RKO (cell line): ENCODE measurements around the gene LRRC1.
"Not testable (repeated sequence)": the region's sequence is repeated elsewhere in the genome, so short reads cannot be mapped to it uniquely, and the experiment has no call there.

ENCODE experiments used
- DNase-seq: peaks from one replicate; pipeline ENCODE4 v3.0.0-alpha.2; 2016; ENCODE audit warnings: low spot score

The LRRC1 gene

GRCh38 chr6:53794720-53795339 is at the start of gene LRRC1:
Gene LRRC1, plus strand, starts transcription at chr6:53795005. Its CDS starts 252 bp downstream, at chr6:53795257.
- DNase-seq, result peak; percentile 87

GRCh38 chr6:53746442-53747103 is 48.2 kb upstream of the LRRC1 start:
- DNase-seq, result no peak

- no peak for DNase-seq
Measured at GRCh38 chr6:53750052-53750650, 44.7 kb upstream of the LRRC1 start.

GRCh38 chr6:53751417-53751816 is 43.4 kb upstream of the LRRC1 start:
- DNase-seq, result no peak

GRCh38 chr6:53752440-53752839 is 42.4 kb upstream of the LRRC1 start:
- no peak for DNase-seq

GRCh38 chr6:53752856-53753255 is 41.9 kb upstream of the LRRC1 start:
- peak; percentile 21 for DNase-seq

- DNase-seq, result no peak
Measured at GRCh38 chr6:53754330-53754729, 40.5 kb upstream of the LRRC1 start.

GRCh38 chr6:53756396-53756795 is 38.4 kb upstream of the LRRC1 start:
- DNase-seq, result no peak

- no peak for DNase-seq
Measured at GRCh38 chr6:53758496-53758895, 36.3 kb upstream of the LRRC1 start.

GRCh38 chr6:53761036-53761435 is 33.8 kb upstream of the LRRC1 start:
- DNase-seq, result no peak

- DNase-seq, result no peak
Measured at GRCh38 chr6:53765270-53765669, 29.5 kb upstream of the LRRC1 start.

GRCh38 chr6:53766930-53767329 is 27.9 kb upstream of the LRRC1 start:
- no peak for DNase-seq

GRCh38 chr6:53767941-53768340 is 26.9 kb upstream of the LRRC1 start:
- DNase-seq, result no peak

- DNase-seq, result peak; percentile 4
Measured at GRCh38 chr6:53768636-53769035, 26.2 kb upstream of the LRRC1 start.

GRCh38 chr6:53770780-53771249 is 24.0 kb upstream of the LRRC1 start:
- DNase-seq, result no peak

- peak; percentile 15 for DNase-seq
Measured at GRCh38 chr6:53771785-53772624, 22.8 kb upstream of the LRRC1 start.

GRCh38 chr6:53773044-53773696 is 21.6 kb upstream of the LRRC1 start:
- no peak for DNase-seq

- not testable (repeated sequence) for DNase-seq
Measured at GRCh38 chr6:53776152-53776551, 18.7 kb upstream of the LRRC1 start.

GRCh38 chr6:53784991-53785390 is 9.8 kb upstream of the LRRC1 start:
- not testable (repeated sequence) for DNase-seq

GRCh38 chr6:53786832-53787231 is 8.0 kb upstream of the LRRC1 start:
- DNase-seq, result no peak

- no peak for DNase-seq
Measured at GRCh38 chr6:53790886-53791285, 3.9 kb upstream of the LRRC1 start.

GRCh38 chr6:53792016-53792415 is 2.8 kb upstream of the LRRC1 start:
- no peak for DNase-seq
